ENCODE data around the gene PFDN4. TPM values are rescaled to one million over a fixed set of nuclear protein-coding genes. Genes with fewer than 3 reads are reported as not detected.

Gene PFDN4
- total RNA-seq, 1 experiment from 2014 or later = 64.5 TPM

Other genes with a start within 250 kb of the PFDN4 start
- gene BCAS1, start 137.5 kb upstream of the PFDN4 start, total RNA-seq (2014; rRNA removed; shearing (Covaris generic)) = 0.07 TPM in 1 of 2 replicates, not detected in the other
- 0.03 and 0.74 TPM in 2 replicates for gene CYP24A1, start 34.1 kb upstream of the PFDN4 start, total RNA-seq (2014; rRNA removed; shearing (Covaris generic))